Neutrophil (primary cell): ENCODE data around the gene UGT3A1.
"Not testable (repeated sequence)": the region's sequence is repeated elsewhere in the genome, so short reads cannot be mapped to it uniquely, and the experiment has no call there.

ENCODE experiments used
- H3K27ac ChIP-seq: fragments of 200-600 bp; sonication (generic); 2 replicates; pipeline ENCODE4 v1.5.1; 2016; ENCODE audit warnings: mild to moderate bottlenecking, moderate library complexity
- H3K27me3 ChIP-seq: fragments of 200-600 bp; sonication (generic); 2 replicates; pipeline ENCODE4 v1.6.0; 2016; ENCODE audit warnings: mild to moderate bottlenecking
- H3K36me3 ChIP-seq: fragments of 200-600 bp; sonication (generic); 2 replicates; pipeline ENCODE4 v1.5.1; 2017
- H3K4me1 ChIP-seq, 2 experiments: fragments of 200-600 bp in 1 of 2; sonication (generic) in 1 of 2; 1 replicate in 1 of 2; 2 replicates in 1 of 2; pipeline versions ENCODE4 v1.5.1 to v1.6.1; 2013 to 2016; ENCODE audit warnings: low read depth in 1 of 2, low read length in 1 of 2, mild to moderate bottlenecking in 1 of 2, moderate library complexity in 1 of 2; ENCODE audit not compliant: control insufficient read depth in 1 of 2, insufficient read depth in 1 of 2
- H3K4me3 ChIP-seq, 2 experiments: fragments of 200-600 bp in 1 of 2; sonication (generic) in 1 of 2; 1 replicate in 1 of 2; 2 replicates in 1 of 2; pipeline ENCODE4 v1.5.1; 2013 to 2016; ENCODE audit warnings: low read depth in 1 of 2, low read length in 1 of 2, mild to moderate bottlenecking in 1 of 2, moderate library complexity in 1 of 2
- H3K9me3 ChIP-seq: fragments of 200-600 bp; sonication (generic); 2 replicates; pipeline ENCODE4 v1.5.1; 2016
- TF ChIP-seq, protein P1 (sequence below): fragments of 200-600 bp; sonication (generic); IDR thresholded peaks from 2 replicates; pipeline ENCODE4 v1.5.1; 2016; ENCODE audit warnings: antibody characterized with exemption

The UGT3A1 gene, protein sequence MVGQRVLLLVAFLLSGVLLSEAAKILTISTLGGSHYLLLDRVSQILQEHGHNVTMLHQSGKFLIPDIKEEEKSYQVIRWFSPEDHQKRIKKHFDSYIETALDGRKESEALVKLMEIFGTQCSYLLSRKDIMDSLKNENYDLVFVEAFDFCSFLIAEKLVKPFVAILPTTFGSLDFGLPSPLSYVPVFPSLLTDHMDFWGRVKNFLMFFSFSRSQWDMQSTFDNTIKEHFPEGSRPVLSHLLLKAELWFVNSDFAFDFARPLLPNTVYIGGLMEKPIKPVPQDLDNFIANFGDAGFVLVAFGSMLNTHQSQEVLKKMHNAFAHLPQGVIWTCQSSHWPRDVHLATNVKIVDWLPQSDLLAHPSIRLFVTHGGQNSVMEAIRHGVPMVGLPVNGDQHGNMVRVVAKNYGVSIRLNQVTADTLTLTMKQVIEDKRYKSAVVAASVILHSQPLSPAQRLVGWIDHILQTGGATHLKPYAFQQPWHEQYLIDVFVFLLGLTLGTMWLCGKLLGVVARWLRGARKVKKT

DNA sequence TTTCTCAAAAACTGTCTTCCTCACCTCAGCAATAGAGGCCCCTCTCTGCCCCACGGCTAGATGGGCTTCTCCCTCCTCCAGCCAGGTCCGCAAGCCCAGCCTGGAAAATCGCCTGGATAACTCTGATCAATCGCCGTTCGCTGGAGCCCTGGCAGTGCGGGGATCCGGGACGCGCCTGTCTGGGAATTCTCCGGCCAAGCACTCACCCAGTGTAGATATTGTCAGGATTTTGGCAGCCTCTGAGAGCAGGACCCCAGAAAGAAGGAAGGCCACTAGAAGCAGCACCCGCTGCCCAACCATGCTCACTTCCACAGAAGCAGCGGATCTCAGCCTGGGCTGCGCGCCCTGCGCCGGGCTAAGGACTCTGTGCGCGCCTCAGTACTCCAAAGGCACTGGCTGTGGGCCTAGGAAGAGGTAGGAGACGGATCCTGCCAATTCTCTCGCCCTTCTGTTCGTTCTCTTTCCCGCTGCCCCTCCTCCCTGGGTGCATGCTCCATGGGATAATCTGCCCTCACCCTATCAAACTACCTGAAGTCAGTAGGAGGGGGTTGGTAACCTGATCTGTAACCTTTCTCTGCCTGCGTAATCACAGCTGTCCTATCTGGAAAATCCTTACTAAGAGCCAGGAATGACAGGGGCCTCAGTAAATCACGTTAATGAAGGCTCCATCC, at the start of gene UGT3A1:
Gene UGT3A1, minus strand, starts transcription at position 450 of the 671 bp plus-strand sequence. Its CDS starts 150 bp downstream, at position 300.
- H3K4me3 ChIP-seq = no peak within 1 kb of the TSS
- TF ChIP-seq, protein P1, sequence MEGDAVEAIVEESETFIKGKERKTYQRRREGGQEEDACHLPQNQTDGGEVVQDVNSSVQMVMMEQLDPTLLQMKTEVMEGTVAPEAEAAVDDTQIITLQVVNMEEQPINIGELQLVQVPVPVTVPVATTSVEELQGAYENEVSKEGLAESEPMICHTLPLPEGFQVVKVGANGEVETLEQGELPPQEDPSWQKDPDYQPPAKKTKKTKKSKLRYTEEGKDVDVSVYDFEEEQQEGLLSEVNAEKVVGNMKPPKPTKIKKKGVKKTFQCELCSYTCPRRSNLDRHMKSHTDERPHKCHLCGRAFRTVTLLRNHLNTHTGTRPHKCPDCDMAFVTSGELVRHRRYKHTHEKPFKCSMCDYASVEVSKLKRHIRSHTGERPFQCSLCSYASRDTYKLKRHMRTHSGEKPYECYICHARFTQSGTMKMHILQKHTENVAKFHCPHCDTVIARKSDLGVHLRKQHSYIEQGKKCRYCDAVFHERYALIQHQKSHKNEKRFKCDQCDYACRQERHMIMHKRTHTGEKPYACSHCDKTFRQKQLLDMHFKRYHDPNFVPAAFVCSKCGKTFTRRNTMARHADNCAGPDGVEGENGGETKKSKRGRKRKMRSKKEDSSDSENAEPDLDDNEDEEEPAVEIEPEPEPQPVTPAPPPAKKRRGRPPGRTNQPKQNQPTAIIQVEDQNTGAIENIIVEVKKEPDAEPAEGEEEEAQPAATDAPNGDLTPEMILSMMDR = no peak

DNA sequence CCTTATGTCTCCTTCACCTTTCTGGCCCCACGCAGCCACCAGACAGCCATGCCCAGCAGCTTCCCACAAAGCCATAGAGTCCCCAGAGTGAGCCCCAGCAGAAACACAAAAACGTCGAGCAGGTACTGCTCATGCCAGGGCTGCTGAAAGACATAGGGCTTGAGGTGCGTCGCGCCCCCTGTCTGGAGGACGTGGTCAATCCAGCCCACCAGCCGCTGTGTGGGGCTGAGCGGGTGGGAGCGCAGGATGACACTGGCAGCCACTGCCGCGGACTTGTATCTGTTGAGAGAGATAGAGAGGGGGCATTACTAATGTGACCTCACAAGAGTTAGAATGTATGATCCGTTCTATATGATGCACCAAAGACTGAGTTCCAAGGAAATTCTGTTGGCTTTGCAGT, 44.5 kb upstream of the UGT3A1 start:
- Histone ChIP-seq H3K9me3 (no peaks in the 10 kb centered on the region), H3K36me3 (no peaks in the 10 kb centered on the region), H3K4me1 (peaks cover 0 to 14% of the 10 kb centered on the region in 2 experiments), H3K4me3 (no peak overlapping the region), H3K27me3 (no peaks in the 10 kb centered on the region), H3K27ac (no peak overlapping the region)
- TF ChIP-seq, protein P1 = no peak

More for the DNA sequence above, at the start of gene UGT3A1:
- no peaks in the 10 kb centered on the region for H3K9me3 ChIP-seq
- peaks cover 25% of the 10 kb centered on the region for H3K27me3 ChIP-seq
- no peaks in the 10 kb centered on the region for H3K36me3 ChIP-seq
- no peak within 1 kb of the TSS for H3K27ac ChIP-seq
- no peaks in the 10 kb centered on the region for H3K4me1 ChIP-seq

DNA sequence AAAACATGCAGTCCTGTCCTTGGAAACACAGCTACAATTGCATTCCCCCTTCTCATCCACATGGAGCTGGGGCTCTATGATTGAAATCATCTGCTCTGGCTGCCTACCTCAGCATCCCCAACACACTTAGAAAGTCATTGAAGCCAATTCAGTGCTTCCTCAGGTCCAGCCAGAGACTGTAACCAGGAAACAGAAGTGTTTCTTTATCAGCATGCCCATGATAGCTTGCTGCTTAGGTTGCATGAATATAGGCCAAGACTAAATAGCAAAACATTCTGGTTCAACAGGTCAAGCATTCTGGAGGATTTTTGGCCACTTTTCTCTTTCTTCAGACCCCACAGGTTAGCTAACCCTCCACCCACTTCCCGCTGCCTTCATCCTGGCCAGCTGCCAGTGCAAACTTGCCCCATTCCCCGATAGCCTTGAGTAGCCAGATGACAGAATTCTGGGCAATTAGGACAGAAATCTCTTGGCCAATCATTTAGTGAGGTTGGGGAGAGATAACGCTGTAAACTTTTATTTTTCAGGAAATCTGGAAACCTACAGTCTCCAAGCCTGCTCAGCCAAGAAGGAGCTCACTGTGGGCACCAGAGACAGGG, 43.4 kb upstream of the UGT3A1 start:
- not testable (repeated sequence) for H3K4me3 ChIP-seq, H3K36me3 ChIP-seq, H3K9me3 ChIP-seq, H3K27me3 ChIP-seq, H3K27ac ChIP-seq
- peaks cover 0 to 14% of the 10 kb centered on the region in 2 experiments for H3K4me1 ChIP-seq

DNA sequence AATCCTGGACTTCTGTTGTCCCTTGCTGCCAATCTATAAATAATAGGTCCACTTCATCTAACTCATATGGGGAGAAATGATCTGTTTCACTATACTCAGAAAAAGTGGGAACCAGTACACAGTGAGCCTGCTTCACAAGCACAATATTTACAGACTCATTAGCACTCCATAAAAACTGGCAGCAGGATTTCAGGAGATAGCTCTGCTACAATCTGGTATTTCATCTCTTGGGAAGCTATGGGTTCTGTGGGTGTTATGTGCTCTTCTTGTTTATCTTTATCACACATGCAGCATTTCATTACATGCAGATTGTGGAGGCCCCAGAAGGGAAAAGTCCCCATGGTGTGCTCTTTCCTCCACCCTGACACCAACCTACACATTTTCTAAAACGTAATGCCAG, 42.3 kb upstream of the UGT3A1 start:
- no peak overlapping the region for H3K27ac ChIP-seq
- no peaks in the 10 kb centered on the region for H3K9me3 ChIP-seq
- H3K4me1 ChIP-seq = peaks cover 0 to 20% of the 10 kb centered on the region in 2 experiments
- TF ChIP-seq, protein P1 = no peak
- no peaks in the 10 kb centered on the region for H3K36me3 ChIP-seq
- no peaks in the 10 kb centered on the region for H3K27me3 ChIP-seq
- H3K4me3 ChIP-seq = no peak overlapping the region

DNA sequence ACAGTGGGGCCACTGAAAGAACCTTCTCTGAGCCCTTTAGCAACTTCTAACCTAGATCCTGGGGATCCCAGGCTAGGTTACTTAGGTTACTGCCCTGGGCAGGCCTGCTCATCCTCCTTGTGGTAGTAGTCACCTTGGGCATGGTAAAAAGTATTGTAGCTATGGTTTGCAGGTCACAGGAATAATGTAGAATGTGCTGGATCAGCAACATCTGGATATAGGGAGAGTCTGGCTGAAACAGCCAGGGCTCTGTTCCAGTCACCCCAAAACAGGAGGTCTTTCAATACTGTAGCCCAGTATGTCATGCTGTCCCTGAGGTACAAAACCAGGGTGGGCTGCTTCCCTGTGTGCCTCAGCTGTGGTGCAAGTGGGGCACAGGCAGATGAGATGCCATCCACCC, 41.9 kb upstream of the UGT3A1 start:
- Histone ChIP-seq H3K4me1 (peaks cover 0 to 20% of the 10 kb centered on the region in 2 experiments), H3K27ac (no peak overlapping the region), H3K36me3 (no peaks in the 10 kb centered on the region), H3K27me3 (no peaks in the 10 kb centered on the region), H3K4me3 (no peak overlapping the region), H3K9me3 (no peaks in the 10 kb centered on the region)
- TF ChIP-seq, protein P1 = no peak
